ENCODE results near the gene RNF138. TPM values are rescaled to one million over a fixed set of nuclear protein-coding genes. Genes with fewer than 3 reads are reported as not detected.

The RNF138 gene
- total and polyA plus RNA-seq, 2 donors (not counting 1 experiment from before 2014, with no cell fraction given): 15.8 to 24.6 TPM

DNA sequence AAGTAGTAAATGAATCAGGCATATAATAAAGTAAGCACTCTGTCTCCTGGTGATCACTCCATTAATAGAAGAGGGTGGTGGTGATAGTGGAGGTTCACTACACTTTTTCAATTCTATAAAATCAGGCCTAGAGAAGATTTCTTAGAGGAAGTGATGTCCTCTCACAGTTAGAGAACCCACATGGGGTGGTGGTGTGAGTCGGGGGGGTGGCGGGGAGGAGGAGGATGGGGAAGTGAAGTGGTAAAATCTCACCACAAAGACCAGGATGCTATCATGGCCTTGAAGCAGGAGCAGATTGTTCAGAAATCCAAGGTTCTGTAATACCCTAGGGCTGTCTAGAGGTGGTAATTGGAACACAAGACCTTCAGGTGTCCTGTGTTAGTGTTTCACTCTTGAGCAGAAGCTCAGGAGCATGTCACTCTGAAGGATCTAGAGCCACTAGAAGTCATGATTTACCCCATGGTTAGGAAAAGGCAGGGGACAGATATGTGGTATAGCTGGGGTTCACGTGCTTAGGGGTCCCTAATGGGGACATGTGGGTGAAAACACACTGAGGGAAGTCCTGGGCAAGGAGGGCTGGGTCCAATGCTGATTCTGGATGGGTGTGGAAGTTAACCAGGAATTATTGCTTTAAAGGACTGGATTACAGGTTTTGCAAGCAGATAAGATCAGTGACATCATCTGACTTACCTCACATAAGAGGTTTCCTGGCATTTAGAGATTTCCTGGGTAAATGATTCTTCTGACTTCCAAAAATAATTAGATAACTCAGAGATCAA, 42.1 kb upstream of the RNF138 start:
- no peak overlapping the region for H3K4me3 ChIP-seq (replicated peaks in 1 of 4; ENCODE audit: control extremely low read depth in 1 of 4, insufficient read depth in 1 of 4, low read depth in 3 of 4, low read length in 4 of 4)
- no peak overlapping the region for H3K4me2 ChIP-seq (ENCODE audit: extremely low read depth, insufficient read depth, low read length)
- no peaks in the 10 kb centered on the region for H3K9me3 ChIP-seq (ENCODE audit: control insufficient read depth, insufficient read depth, low read depth, low read length)
- no peak overlapping the region for H2AFZ ChIP-seq (ENCODE audit: low read length)
- H3K4me1 ChIP-seq (ENCODE audit: control insufficient read depth, extremely low read depth, insufficient read depth, low read length): no peaks in the 10 kb centered on the region
- H3K27ac ChIP-seq (ENCODE audit: insufficient read depth, low read length): no peak overlapping the region
- peak in 1 of 2 donors; percentile 55 for DNase-seq (ENCODE audit: low read depth in 2 of 2)
- H3K36me3 ChIP-seq (ENCODE audit: control insufficient read depth, insufficient read depth, low read length): no peaks in the 10 kb centered on the region
- no peaks in the 10 kb centered on the region for H3K79me2 ChIP-seq (ENCODE audit: control insufficient read depth, insufficient read depth, low read length)
- TF ChIP-seq, protein P1, sequence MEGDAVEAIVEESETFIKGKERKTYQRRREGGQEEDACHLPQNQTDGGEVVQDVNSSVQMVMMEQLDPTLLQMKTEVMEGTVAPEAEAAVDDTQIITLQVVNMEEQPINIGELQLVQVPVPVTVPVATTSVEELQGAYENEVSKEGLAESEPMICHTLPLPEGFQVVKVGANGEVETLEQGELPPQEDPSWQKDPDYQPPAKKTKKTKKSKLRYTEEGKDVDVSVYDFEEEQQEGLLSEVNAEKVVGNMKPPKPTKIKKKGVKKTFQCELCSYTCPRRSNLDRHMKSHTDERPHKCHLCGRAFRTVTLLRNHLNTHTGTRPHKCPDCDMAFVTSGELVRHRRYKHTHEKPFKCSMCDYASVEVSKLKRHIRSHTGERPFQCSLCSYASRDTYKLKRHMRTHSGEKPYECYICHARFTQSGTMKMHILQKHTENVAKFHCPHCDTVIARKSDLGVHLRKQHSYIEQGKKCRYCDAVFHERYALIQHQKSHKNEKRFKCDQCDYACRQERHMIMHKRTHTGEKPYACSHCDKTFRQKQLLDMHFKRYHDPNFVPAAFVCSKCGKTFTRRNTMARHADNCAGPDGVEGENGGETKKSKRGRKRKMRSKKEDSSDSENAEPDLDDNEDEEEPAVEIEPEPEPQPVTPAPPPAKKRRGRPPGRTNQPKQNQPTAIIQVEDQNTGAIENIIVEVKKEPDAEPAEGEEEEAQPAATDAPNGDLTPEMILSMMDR (conservative IDR thresholded peaks at IDR 0.05 in 1 of 2, IDR thresholded peaks at IDR 0.05 in 1 of 2; ENCODE audit: low read depth in 1 of 2, low read length in 2 of 2): no peak
- no peaks in the 10 kb centered on the region for H3K27me3 ChIP-seq (ENCODE audit: control insufficient read depth, insufficient read depth, low read length)
- H3K9ac ChIP-seq (ENCODE audit: insufficient read depth, low read length): no peak overlapping the region
- no peaks in the 10 kb centered on the region for H4K20me1 ChIP-seq (ENCODE audit: control insufficient read depth, extremely low read depth, insufficient read depth, low read length)

GRCh38 chr18:32056613-32057358, 34.9 kb upstream of the RNF138 start:
- Histone ChIP-seq H3K27me3 (ENCODE audit: control insufficient read depth, insufficient read depth, low read length) (no peaks in the 10 kb centered on the region), H4K20me1 (ENCODE audit: control insufficient read depth, extremely low read depth, insufficient read depth, low read length) (no peaks in the 10 kb centered on the region), H3K27ac (ENCODE audit: insufficient read depth, low read length) (no peak overlapping the region), H2AFZ (ENCODE audit: low read length) (no peak overlapping the region), H3K4me2 (ENCODE audit: extremely low read depth, insufficient read depth, low read length) (no peak overlapping the region), H3K79me2 (ENCODE audit: control insufficient read depth, insufficient read depth, low read length) (no peaks in the 10 kb centered on the region), H3K9me3 (ENCODE audit: control insufficient read depth, insufficient read depth, low read depth, low read length) (no peaks in the 10 kb centered on the region), H3K4me1 (ENCODE audit: control insufficient read depth, extremely low read depth, insufficient read depth, low read length) (no peaks in the 10 kb centered on the region), H3K4me3 (replicated peaks in 1 of 4; ENCODE audit: control extremely low read depth in 1 of 4, insufficient read depth in 1 of 4, low read depth in 3 of 4, low read length in 4 of 4) (no peak overlapping the region), H3K36me3 (ENCODE audit: control insufficient read depth, insufficient read depth, low read length) (no peaks in the 10 kb centered on the region), H3K9ac (ENCODE audit: insufficient read depth, low read length) (no peak overlapping the region)
- DNase-seq (ENCODE audit: low read depth in 2 of 2): no peak
- no peak for TF ChIP-seq EZH2 (IDR thresholded peaks at IDR 0.05; ENCODE audit: low read length, missing control alignments)
- TF ChIP-seq, protein P1 (conservative IDR thresholded peaks at IDR 0.05 in 1 of 2, IDR thresholded peaks at IDR 0.05 in 1 of 2; ENCODE audit: low read depth in 1 of 2, low read length in 2 of 2): no peak

DNA sequence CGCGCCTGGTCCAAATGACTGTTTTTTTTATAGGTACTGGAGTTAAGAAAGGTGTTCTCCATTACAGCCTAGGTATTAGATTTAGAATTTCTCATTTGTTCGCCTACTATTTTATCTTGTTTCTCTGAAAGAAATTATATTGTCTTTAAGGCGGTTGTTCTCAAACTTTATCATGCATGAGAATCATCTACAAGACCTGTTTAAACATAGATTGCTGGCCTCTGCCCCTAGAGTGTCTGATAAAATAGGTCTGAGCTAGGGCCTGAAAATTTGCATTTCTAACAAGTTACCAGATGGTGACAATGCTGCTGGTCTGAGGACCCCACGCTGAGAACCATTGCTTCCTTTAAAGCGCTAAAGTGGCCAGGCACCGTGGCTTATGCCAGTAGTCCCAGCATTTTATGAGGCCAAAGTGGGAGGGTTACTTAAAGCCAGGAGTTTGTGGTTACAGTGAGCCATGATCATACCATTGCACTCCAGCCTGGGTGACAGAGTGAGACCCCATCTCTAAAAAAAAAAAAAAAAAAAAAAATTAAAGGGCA, 34.0 kb upstream of the RNF138 start:
- Histone ChIP-seq H3K36me3 (ENCODE audit: control insufficient read depth, insufficient read depth, low read length) (no peaks in the 10 kb centered on the region), H3K9ac (ENCODE audit: insufficient read depth, low read length) (no peak overlapping the region), H3K79me2 (ENCODE audit: control insufficient read depth, insufficient read depth, low read length) (no peaks in the 10 kb centered on the region), H3K4me2 (ENCODE audit: extremely low read depth, insufficient read depth, low read length) (no peak overlapping the region), H3K27me3 (ENCODE audit: control insufficient read depth, insufficient read depth, low read length) (no peaks in the 10 kb centered on the region), H3K9me3 (ENCODE audit: control insufficient read depth, insufficient read depth, low read depth, low read length) (no peaks in the 10 kb centered on the region), H4K20me1 (ENCODE audit: control insufficient read depth, extremely low read depth, insufficient read depth, low read length) (no peaks in the 10 kb centered on the region), H3K4me1 (ENCODE audit: control insufficient read depth, extremely low read depth, insufficient read depth, low read length) (no peaks in the 10 kb centered on the region), H2AFZ (ENCODE audit: low read length) (no peak overlapping the region), H3K27ac (ENCODE audit: insufficient read depth, low read length) (no peak overlapping the region), H3K4me3 (replicated peaks in 1 of 4; ENCODE audit: control extremely low read depth in 1 of 4, insufficient read depth in 1 of 4, low read depth in 3 of 4, low read length in 4 of 4) (no peak overlapping the region)
- TF ChIP-seq, protein P1 (conservative IDR thresholded peaks at IDR 0.05 in 1 of 2, IDR thresholded peaks at IDR 0.05 in 1 of 2; ENCODE audit: low read depth in 1 of 2, low read length in 2 of 2): no peak
- no peak for TF ChIP-seq EZH2 (IDR thresholded peaks at IDR 0.05; ENCODE audit: low read length, missing control alignments)
- DNase-seq (ENCODE audit: low read depth in 2 of 2): no peak

Measured in fibroblast of lung (primary cell).